GM18498 (cell line): ENCODE results near the gene TBL1X.

Experiments used
- ATAC-seq: cut with Tn5 transposase; IDR thresholded peaks from one replicate; pipeline ENCODE4 v1.9.1; 2021; ENCODE audit warnings: mild to moderate bottlenecking, moderate library complexity; ENCODE audit not compliant: unreplicated experiment

Gene TBL1X

GRCh38 chrX:9578083-9578779, 113.4 kb downstream of the TBL1X start:
- ATAC-seq = no peak

GRCh38 chrX:9581771-9582385, 117.0 kb downstream of the TBL1X start:
- ATAC-seq = no peak

DNA sequence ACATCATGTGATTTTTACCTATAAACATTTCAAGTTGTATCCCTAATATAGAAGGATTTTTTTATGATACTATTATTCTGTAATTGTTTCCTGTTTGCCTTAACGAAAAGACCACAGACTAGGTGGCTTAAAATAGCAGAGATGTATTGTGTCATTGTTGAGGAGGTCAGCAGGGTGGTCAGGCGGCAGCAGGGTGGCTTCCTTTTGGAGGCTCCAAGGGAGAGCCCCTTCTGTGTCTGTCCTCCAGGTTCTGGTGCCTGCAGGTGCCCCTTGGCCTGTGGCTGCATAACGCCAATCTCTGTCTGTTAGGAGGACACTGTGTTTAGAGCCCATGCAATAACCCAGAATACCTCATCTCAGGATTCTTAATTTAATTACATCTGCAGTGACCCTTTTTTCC, 118.1 kb downstream of the TBL1X start:
- no peak for ATAC-seq

GRCh38 chrX:9586992-9587392, 122.1 kb downstream of the TBL1X start:
- ATAC-seq = no peak

GRCh38 chrX:9587642-9588041, 122.8 kb downstream of the TBL1X start:
- no peak for ATAC-seq

DNA sequence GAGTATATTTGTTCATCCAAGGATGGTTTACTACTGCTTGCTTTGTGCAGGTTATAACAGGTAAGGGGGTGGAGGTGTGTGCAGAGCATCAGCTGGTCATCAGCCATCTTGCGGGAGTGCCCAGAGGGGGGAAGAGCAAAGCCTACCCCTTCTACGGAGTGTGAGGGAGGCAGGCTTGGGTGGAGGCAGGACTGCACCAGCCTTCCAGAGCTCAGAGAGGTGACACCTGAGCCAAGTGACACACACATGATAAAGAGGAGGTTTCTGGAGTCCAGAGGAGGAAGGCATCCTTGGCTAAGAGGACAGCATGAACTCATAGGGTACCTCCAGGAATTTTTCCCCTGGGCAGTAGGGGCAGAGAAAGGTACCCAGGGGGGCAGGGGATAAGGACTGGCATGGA, 126.6 kb downstream of the TBL1X start:
- no peak for ATAC-seq

GRCh38 chrX:9593756-9594155, 128.9 kb downstream of the TBL1X start:
- ATAC-seq = no peak

DNA sequence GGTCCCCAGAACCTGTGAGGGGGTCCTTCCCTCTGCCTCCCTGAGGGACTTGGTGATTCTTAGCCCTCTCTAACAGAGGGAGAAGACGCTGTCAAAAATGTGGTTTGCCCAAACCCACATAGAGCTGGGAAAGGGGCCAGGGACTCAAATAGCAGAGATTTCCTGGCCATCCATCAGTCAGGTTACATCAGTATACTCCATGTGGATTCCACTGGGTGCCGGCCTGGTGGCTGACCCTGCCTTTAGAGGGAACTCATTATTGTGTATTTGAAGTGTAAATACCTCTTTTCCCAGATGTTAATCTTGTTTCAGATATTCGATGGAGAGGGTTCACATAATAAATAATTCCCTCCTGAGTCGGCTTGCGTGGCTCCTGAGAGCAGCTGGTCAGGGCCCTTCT, 130.3 kb downstream of the TBL1X start:
- no peak for ATAC-seq

DNA sequence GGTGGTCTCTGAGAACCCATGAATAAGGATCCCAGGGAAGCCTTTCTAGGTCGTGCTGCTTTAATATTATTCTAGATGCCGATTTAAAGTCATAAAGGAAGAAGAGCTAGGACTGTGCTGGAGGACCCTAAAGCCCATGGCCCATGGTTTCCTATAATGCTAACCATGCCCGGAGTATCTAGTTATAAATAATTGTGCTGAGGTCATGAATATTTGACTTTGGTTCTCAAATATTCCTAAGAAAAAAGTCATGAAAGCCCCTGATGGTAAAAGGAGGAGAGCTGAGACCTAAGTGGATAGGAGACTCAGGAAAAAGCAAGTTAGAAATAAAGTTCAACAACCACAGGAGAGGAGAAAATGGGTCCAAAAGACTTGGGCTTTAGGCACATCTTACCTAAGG, 132.0 kb downstream of the TBL1X start:
- no peak for ATAC-seq

DNA sequence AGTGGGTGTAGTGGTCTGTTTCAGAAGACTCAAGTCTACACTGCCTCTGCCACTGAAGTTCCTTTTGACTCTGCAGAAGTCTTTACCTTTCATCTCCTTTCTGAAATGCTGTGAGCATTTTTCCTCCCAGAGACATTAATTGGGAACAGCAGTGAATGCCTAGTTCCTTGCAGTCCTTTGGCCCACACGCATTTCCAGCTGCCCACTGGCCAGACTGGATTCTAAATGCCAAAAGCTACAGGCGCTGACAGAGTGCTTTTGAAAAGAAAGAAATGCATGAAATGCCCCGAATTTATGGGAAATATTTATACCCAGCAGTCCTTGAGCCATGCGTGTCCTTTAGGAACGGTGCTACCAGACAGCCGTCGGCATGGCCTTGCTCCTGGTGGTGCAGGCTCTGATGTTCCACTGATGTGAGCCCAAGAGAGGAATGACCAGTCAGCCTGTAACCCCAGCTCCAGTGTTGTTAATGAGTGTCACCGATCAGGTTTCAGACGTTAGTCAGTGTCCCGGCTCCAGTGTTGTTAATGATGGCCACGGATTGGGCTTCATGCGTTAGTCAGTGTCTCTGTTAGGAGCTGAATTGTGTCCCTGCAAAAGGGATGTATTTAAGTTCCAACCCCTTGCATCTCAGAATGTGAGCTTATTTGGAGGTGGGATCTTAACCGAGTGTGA, 132.6 kb downstream of the TBL1X start:
- no peak for ATAC-seq

GRCh38 chrX:9598344-9598743, 133.5 kb downstream of the TBL1X start:
- ATAC-seq = no peak

DNA sequence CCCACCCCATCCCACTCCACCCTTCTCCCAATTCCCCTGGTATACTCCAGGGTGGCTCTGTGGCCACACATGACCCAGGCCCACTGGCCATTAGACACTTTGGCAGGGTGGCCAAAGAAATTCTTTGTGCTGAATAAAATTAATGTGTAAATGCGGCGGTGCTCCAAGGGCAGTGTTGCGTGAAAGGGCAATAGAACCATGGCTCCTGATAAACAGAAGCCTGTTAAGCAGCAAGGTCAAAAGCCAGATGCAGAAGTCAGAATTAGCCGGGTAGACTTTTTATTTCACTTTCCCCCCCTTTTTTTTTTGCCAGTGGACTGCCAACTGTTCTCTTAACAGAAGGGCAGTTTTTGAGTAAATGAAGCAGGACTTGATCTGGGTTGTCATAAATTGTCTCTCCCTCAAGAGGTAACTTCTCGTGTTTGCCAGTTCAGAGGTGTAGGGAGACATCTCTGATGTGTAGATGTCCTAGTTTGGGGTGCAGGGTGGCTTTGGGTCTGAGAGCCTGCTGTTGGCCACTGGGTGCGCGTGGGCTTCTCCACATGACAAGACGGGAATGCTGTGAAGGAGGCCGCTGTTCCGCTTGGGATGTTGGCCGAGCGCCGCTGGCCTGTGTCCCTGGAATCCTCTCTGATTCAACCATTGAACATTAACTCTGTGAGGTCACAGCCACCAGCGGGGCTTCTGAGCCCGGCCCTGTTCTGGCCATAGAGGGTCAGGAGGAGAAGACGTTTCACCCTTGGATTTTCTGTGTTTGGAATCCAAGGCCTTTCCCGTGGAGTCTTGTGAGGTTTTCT, 139.5 kb downstream of the TBL1X start:
- ATAC-seq = no peak

GRCh38 chrX:9604908-9605306, 140.0 kb downstream of the TBL1X start:
- no peak for ATAC-seq

DNA sequence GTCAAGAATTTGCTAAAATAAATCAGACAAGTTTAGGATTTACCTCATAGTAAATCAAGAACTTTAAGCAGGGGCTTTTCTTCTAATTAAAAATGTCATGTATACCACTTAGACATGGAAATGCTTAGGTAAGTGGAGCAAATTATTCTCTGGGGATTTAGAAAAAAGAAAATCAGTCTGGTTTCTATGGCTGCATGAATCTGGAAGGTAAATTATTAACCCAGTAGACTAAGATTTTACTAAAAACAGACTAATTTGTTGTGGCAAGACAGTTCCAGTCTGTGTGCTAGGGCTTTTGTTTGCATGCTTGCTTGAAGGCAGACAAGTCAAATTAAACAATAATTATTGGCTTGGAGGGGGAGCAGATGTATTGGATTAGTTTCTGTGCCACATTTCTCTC, 140.6 kb downstream of the TBL1X start:
- no peak for ATAC-seq

DNA sequence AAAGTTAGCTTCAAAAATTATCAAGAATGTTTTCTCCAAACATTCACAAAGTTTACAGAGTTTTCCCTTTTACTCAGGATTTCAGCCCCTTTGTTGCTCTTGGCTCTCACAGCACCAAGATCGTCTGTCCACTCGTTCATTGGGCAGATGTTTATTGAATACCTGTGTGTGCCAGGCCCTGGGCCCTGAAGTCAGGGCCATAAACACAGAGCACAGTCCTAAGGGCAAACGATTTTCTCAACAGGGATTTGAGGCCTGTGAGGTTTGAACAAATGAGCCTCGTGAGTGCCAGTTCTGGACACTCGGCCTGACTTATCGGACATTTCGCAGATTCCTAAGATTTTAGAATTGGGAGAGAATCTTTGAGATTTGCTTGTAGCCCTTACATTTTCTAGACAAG, 142.1 kb downstream of the TBL1X start:
- ATAC-seq = no peak

DNA sequence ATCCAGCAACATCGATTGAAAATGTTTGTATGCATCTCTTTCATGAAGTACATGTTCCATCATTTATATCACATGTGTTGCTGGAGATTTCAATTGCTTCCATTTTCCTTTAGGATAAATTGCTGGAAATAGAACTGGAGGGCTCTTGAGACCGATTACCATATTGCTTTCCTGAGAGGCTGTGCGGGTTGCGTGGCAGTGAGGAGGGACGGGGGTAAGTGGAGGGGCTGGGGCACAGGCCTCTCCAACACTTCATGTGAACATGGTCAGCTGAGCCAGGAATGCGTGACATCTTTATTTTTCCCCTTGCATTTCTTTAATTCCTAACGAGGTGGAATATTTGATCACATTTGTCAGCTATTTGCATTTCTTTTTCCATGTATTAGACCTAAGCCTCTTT, 144.6 kb downstream of the TBL1X start:
- no peak for ATAC-seq

DNA sequence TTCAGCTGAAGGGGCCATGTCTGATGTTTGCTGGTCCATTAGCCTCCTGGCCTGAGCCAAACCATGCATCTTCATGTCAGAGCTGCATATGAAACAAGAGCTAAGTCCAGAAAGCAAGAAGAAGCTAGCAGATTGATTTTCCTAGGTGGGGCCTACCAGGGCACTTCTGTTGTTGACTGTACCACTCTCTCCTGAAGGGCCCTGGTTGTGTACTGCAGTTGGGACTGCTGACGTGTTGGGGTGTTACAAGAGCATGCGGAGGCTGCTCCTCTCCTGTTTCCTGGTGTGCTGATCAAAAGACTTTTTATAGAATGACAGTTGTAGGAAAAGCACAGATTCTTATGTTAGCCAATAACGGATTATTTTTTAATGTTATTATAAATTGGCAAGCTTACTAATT, 145.1 kb downstream of the TBL1X start:
- ATAC-seq = no peak

DNA sequence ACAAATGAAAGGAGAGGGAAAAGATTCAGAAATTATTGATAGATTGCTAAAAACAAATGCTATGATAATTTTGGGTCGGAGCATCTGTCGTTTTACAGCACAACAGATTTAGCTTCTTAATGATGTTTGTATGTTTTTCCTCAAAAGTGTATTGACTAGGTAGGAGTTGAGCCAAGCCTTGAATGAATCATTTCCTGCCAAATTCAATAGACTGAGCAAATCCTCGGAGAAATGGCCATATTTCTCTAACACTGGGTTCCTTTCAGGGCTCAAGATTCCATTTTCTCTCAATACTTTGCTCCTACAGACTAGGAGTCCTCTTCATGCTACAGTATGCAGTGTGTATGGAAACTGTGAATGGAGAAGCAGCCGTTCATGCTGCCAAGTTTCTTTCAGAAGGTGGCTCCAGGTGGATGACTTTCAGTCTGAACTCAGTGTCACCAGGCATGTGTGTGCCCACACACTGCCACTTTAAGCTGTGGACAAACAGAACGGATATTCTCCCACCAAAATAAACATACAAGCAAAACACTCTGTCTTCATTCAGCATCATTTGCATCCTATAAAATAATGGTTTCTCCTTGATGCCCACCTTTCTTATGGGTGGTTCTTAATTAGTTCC, 146.0 kb downstream of the TBL1X start:
- ATAC-seq = no peak

DNA sequence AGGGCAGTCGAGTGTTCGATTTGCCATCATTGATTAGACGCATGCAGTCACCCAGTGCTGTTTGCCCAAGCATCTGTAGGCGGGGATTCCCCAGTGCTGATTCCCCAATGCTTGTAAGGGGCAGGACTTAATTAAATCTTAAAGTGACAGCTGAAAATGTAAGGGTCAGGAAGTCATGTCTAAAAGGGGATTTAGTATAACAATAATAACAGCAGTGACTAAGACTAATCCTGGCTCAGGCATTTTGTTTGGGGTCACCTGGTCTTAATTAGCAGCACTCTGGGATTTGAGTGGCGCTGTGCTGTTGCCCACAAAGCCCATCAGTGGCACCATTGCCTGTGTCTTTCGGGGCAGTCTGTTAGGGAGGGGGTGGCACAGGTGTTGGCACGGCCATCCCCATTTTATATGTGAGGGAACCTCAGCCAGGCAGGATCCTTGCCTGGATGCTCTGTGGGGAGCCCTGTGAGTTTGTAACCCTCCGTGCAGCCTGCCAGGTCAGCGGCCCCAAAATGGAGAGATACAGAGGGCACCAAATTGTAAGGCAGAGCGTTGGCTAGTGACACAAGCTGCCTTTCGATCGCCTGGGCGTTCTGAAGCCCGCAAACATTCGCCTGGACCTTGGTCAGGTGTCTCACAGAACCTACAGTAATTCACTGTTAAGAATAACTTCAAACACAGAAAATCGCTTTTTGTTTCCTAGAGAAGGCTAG, 146.7 kb downstream of the TBL1X start:
- no peak for ATAC-seq

DNA sequence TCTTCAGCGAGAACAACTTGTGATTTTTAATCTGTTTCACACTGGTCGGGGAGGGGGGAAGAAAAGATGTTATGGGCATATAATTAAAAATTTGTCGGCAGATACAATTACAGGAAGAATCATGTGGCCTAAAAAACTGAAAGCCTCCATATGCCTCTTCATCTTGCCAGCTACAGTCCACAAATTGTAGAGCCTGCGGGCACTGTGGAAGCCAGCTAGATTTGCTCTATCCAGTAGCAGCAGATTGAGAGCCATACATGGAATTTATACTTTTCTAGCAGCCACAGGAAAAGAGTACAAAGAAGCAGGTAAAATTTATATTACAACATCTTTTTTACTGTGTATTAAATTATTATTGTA, 147.3 kb downstream of the TBL1X start:
- ATAC-seq = no peak

GRCh38 chrX:9614016-9614415, 149.2 kb downstream of the TBL1X start:
- ATAC-seq = no peak
